GM12878 (cell line): ENCODE data around the gene PPM1D. TPM values are rescaled to one million over a fixed set of nuclear protein-coding genes. Genes with fewer than 3 reads are reported as not detected.

ENCODE experiments used
- ASH2L ChIP-seq: fragments of 300-600, 200-600 bp; sonication (generic); IDR thresholded peaks from 2 replicates; pipeline ENCODE4 v1.6.1; 2017; ENCODE audit warnings: low read depth, mild to moderate bottlenecking, borderline replicate concordance
- ATF7 ChIP-seq: fragments of 450-650 bp; IDR thresholded peaks from 2 replicates; pipeline ENCODE4 v1.6.1; 2016; ENCODE audit warnings: low read depth, mild to moderate bottlenecking
- BCLAF1 ChIP-seq: fragments of 450-650 bp; IDR thresholded peaks from 2 replicates; pipeline ENCODE4 v1.6.1; 2017; ENCODE audit warnings: antibody characterized with exemption, mild to moderate bottlenecking, moderate library complexity
- BMI1 ChIP-seq: fragments of 450-650 bp; IDR thresholded peaks from 2 replicates; pipeline ENCODE4 v1.6.1; 2016; ENCODE audit warnings: mild to moderate bottlenecking, moderate library complexity, borderline replicate concordance
- CEBPZ ChIP-seq: fragments of 150-350 bp; IDR thresholded peaks from 2 replicates; pipeline ENCODE4 v1.6.1; 2016; ENCODE audit warnings: low read depth, low read length
- FOS ChIP-seq: IDR thresholded peaks from 3 replicates; pipeline ENCODE4 v1.6.1; 2011; ENCODE audit warnings: borderline replicate concordance; ENCODE audit not compliant: insufficient read length; ENCODE audit errors: extremely low read depth
- JUNB ChIP-seq: IDR thresholded peaks from 2 replicates; pipeline ENCODE4 v1.6.1; 2016; ENCODE audit warnings: antibody characterized with exemption, mild to moderate bottlenecking
- MAX ChIP-seq: IDR thresholded peaks from 2 replicates; pipeline ENCODE4 v1.6.1; 2012; ENCODE audit warnings: low read depth, low read length, improper control_type of control experiment
- PAX5 ChIP-seq: IDR thresholded peaks from 2 replicates; pipeline ENCODE4 v1.6.1; 2011; ENCODE audit warnings: low read depth, low read length, borderline replicate concordance
- PML ChIP-seq: IDR thresholded peaks from 2 replicates; pipeline ENCODE4 v1.6.1; 2012; ENCODE audit warnings: low read length, inconsistent platforms
- POLR2AphosphoS2 ChIP-seq: IDR thresholded peaks from 2 replicates; pipeline ENCODE4 v1.6.1; 2011; ENCODE audit warnings: low read depth, mild to moderate bottlenecking, low read length, improper control_type of control experiment, moderate library complexity
- RELB ChIP-seq: fragments of 450-650 bp; IDR thresholded peaks from 2 replicates; pipeline ENCODE4 v1.6.1; 2017; ENCODE audit warnings: low read depth, mild to moderate bottlenecking, moderate library complexity
- RUNX3 ChIP-seq: IDR thresholded peaks from 2 replicates; pipeline ENCODE4 v1.6.1; 2012; ENCODE audit warnings: low read length, inconsistent platforms
- SMAD5 ChIP-seq: IDR thresholded peaks from 2 replicates; pipeline ENCODE4 v1.6.1; 2016; ENCODE audit warnings: antibody characterized with exemption, low read depth
- TAF1 ChIP-seq: IDR thresholded peaks from 2 replicates; pipeline ENCODE4 v1.6.1; 2011; ENCODE audit warnings: mild to moderate bottlenecking, low read depth, low read length, borderline replicate concordance
- ZNF622 ChIP-seq: fragments of 450-650 bp; IDR thresholded peaks from 2 replicates; pipeline ENCODE4 v1.6.1; 2017; ENCODE audit warnings: mild to moderate bottlenecking, inconsistent platforms
- ZZZ3 ChIP-seq: IDR thresholded peaks from 2 replicates; pipeline ENCODE4 v1.6.1; 2011; ENCODE audit warnings: low read depth; ENCODE audit not compliant: control insufficient read depth, insufficient read length
- polyA plus RNA-seq, 11 experiments: library from polyadenylated mRNA; depleted of rRNA in 4 of 11; unstranded in 6 of 11; stranded (reverse) in 5 of 11; fragments of >200 nt; fragmentation: Nextera tagmentation in 4 of 11; fragmentation: Illumina TruSeq in 1 of 11; extraction: Ambion mirVana in 4 of 11; extraction: Trizol in 1 of 11; gene quantifications; 1 replicate in 1 of 11; 2 replicates in 10 of 11; pipeline versions ENCODE4 v1.2.1 to v1.2.3, GENCODE V29; 2011 to 2016; ENCODE audit warnings: inconsistent platforms in 2 of 11, missing spikeins in 2 of 11, low read depth in 1 of 11
- total RNA-seq, 4 experiments: library from RNA; depleted of rRNA in 3 of 4; stranded (reverse); fragments of >200 nt in 3 of 4; fragmentation: Illumina TruSeq in 1 of 4; extraction: Trizol in 1 of 4; gene quantifications; 2 replicates each; pipeline versions ENCODE4 v1.2.1 to v1.2.3, GENCODE V29; 2013 to 2021

The PPM1D gene
- total and polyA plus RNA-seq, 10 of the 15 experiments (the other 5 are each of a cell fraction or from before 2014, with no cell fraction given): 1.9 to 20.8 (median 10.7) TPM

GRCh38 chr17:60677308-60678117, 77.5 kb downstream of the PPM1D start, which contains the start of gene BCAS3 (continued):
- TF ChIP-seq ASH2L (no peak), RELB (peak; percentile 82), MAX (peak; percentile 96), CEBPZ (peak; percentile 83), ZNF622 (peak; percentile 72), ZZZ3 (no peak), ATF7 (peak; percentile 62), POLR2AphosphoS2 (no peak), SMAD5 (no peak), BCLAF1 (no peak), PAX5 (peak; percentile 58; the same call in 1 of the 2 replicates), PML (no peak), JUNB (no peak), TAF1 (peak; percentile 38; the same call in 1 of the 2 replicates), FOS (peak; percentile 92), RUNX3 (no peak; the same call in 1 of the 2 replicates), BMI1 (no peak)
